Osteocyte (in vitro differentiated cells): ENCODE data around the gene GFER. TPM values are rescaled to one million over a fixed set of nuclear protein-coding genes. Genes with fewer than 3 reads are reported as not detected.

ENCODE experiments used
- DNase-seq: peaks from one replicate; pipeline ENCODE4 v3.0.0; 2021; ENCODE audit warnings: mixed read lengths; ENCODE audit not compliant: unreplicated experiment; ENCODE audit errors: extremely low spot score
- H3K27ac Mint-ChIP-seq: one replicate; pipeline ENCODE4 v1.8.0; 2021; ENCODE audit warnings: mild to moderate bottlenecking, mixed read lengths; ENCODE audit not compliant: unreplicated experiment
- H3K27me3 Mint-ChIP-seq: one replicate; pipeline ENCODE4 v1.8.0; 2021; ENCODE audit warnings: mixed read lengths; ENCODE audit not compliant: unreplicated experiment
- H3K36me3 Mint-ChIP-seq: one replicate; pipeline ENCODE4 v1.8.0; 2021; ENCODE audit warnings: mixed read lengths; ENCODE audit not compliant: unreplicated experiment
- H3K4me1 Mint-ChIP-seq: one replicate; pipeline ENCODE4 v1.8.0; 2021; ENCODE audit warnings: mixed read lengths; ENCODE audit not compliant: unreplicated experiment
- H3K4me3 Mint-ChIP-seq: one replicate; pipeline ENCODE4 v1.8.0; 2021; ENCODE audit warnings: mild to moderate bottlenecking, moderate library complexity, mixed read lengths; ENCODE audit not compliant: unreplicated experiment
- H3K9me3 Mint-ChIP-seq: one replicate; pipeline ENCODE4 v1.8.0; 2021; ENCODE audit warnings: mixed read lengths; ENCODE audit not compliant: unreplicated experiment
- total RNA-seq: library from RNA; stranded (reverse); gene quantifications from 2 replicates; pipeline ENCODE4 v1.2.1, GENCODE V29; 2021
- TF ChIP-seq, protein P1 (sequence below): fragments of 200-600 bp; sonication (generic); IDR thresholded peaks from 2 replicates; pipeline ENCODE4 v1.5.0; 2021; ENCODE audit warnings: antibody characterized with exemption, mild to moderate bottlenecking, moderate library complexity

The GFER gene
- total RNA-seq, 1 donor from 2014 or later, result 24.7 TPM

DNA sequence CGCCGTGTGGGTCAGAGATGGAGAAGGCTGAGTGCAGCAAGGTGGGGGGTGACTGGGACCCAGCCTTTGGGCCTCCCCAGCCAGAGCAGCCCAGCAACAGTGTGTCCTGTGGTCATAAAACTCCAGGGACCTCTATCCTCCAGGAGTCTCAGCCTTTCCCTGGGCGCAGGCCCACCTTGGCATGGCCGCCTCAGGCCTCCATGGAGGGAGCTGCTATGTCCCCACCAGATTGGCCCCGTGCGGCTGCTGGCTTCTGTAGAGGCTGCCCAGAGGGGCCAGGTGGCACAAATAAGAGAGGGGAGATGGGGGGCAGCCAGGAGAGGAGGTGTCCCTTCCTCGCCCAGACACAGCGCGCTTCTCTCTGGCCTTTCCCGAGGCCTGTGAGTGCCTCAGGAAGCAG lies 3.2 kb downstream of the GFER start:
- Mint-ChIP-seq H3K9me3 (no peaks in the 10 kb centered on the region), H3K36me3 (peaks cover 9% of the 10 kb centered on the region), H3K27ac (no peak overlapping the region), H3K4me1 (peaks cover 17% of the 10 kb centered on the region), H3K4me3 (no peak overlapping the region), H3K27me3 (peaks cover 10% of the 10 kb centered on the region)
- TF ChIP-seq, protein P1, sequence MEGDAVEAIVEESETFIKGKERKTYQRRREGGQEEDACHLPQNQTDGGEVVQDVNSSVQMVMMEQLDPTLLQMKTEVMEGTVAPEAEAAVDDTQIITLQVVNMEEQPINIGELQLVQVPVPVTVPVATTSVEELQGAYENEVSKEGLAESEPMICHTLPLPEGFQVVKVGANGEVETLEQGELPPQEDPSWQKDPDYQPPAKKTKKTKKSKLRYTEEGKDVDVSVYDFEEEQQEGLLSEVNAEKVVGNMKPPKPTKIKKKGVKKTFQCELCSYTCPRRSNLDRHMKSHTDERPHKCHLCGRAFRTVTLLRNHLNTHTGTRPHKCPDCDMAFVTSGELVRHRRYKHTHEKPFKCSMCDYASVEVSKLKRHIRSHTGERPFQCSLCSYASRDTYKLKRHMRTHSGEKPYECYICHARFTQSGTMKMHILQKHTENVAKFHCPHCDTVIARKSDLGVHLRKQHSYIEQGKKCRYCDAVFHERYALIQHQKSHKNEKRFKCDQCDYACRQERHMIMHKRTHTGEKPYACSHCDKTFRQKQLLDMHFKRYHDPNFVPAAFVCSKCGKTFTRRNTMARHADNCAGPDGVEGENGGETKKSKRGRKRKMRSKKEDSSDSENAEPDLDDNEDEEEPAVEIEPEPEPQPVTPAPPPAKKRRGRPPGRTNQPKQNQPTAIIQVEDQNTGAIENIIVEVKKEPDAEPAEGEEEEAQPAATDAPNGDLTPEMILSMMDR, result no peak
- DNase-seq, result no peak

GRCh38 chr16:1989209-1990100 lies 5.5 kb downstream of the GFER start, which contains the start of gene SYNGR3:
Gene SYNGR3, plus strand, starts transcription at chr16:1989970. Its CDS starts 133 bp downstream, at chr16:1990103.
- Mint-ChIP-seq H3K36me3 (peaks cover 9% of the 10 kb centered on the region), H3K27me3 (peaks cover 10% of the 10 kb centered on the region), H3K4me1 (peaks cover 15% of the 10 kb centered on the region), H3K27ac (no peak within 1 kb of the TSS), H3K4me3 (peak within 1 kb of the TSS; percentile 14), H3K9me3 (no peaks in the 10 kb centered on the region)
- TF ChIP-seq, protein P1, result no peak
- no peak for DNase-seq

- TF ChIP-seq, protein P1, result no peak
- H3K4me1 Mint-ChIP-seq, result peaks cover 9% of the 10 kb centered on the region
- no peak for DNase-seq
- H3K4me3 Mint-ChIP-seq, result no peak overlapping the region
- no peak overlapping the region for H3K27ac Mint-ChIP-seq
- H3K9me3 Mint-ChIP-seq, result no peaks in the 10 kb centered on the region
- H3K27me3 Mint-ChIP-seq, result peaks cover 10% of the 10 kb centered on the region
- H3K36me3 Mint-ChIP-seq, result peaks cover 9% of the 10 kb centered on the region
Measured at GRCh38 chr16:1990101-1990350, 6.0 kb downstream of the GFER start.

DNA sequence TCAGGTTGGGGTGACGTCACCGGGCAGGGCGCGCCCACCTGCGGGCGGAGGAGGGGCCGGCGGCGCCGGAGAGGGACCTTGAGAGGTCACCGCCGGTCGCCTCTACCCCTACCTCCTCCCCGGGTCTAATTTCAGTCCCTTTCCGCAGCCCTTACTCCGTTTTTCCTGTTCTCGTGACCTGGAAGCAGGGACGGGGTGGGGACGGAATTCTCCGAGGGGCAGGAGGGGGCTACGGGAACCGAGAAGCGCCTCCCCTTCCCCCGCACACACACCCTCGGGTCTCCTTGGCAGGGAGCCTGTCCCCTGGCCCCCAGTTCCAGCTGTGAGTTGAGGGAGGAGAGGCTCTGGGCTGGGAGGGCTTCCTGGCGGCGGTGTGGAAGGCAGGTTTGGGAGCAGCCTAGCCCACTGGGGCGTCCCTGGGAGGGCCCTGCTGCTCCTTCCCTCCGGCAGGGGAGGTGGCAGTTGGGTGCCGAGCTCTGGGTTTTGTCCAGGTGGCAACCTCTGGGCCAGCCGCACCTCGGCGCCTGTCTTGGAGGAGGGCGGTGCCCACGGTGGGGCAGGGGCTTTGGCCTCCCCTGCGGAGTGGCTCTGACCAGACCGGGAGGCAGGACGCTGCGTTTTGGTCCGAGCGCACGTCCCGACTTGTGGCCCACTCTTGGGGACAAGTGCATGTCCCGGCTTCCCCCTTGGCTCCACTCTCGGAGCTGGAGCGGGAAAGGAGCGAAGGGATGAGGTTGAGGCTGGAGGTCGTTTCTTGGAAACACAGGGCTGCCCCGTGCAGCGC lies 6.5 kb downstream of the GFER start:
- TF ChIP-seq, protein P1, result no peak
- Mint-ChIP-seq H3K27ac (no peak overlapping the region), H3K27me3 (peaks cover 10% of the 10 kb centered on the region), H3K9me3 (no peaks in the 10 kb centered on the region), H3K4me1 (peaks cover 6% of the 10 kb centered on the region), H3K36me3 (peaks cover 12% of the 10 kb centered on the region), H3K4me3 (peak overlapping the region; percentile 14)
- DNase-seq, result no peak

DNA sequence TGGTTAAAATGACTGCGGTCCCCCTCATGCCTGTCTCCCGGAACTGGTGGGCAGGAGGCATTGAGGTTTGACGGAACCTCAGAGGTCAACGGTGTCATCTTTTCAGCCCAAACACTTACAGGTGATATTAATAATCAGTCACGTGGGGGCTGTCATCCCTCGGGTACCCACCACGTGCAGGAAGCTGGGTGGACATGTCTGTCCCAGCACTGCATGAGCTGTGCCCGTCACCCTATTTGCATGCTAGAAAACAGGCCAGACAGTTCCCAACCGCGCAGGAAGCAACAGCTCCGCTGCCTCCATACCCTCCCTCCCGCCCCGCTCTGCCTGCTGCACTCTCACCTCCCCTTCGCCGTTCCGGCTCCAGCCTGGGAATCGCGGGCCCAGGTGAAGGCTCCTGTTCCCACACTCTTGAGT lies 7.2 kb downstream of the GFER start:
- TF ChIP-seq, protein P1, result no peak
- Mint-ChIP-seq H3K4me3 (no peak overlapping the region), H3K36me3 (peaks cover 12% of the 10 kb centered on the region), H3K27ac (no peak overlapping the region), H3K27me3 (peaks cover 10% of the 10 kb centered on the region), H3K9me3 (no peaks in the 10 kb centered on the region), H3K4me1 (peaks cover 6% of the 10 kb centered on the region)
- no peak for DNase-seq
